SH-SY5Y (cell line): ENCODE data around the gene ADD1.

Experiments
- GATA2 ChIP-seq: IDR thresholded peaks from 2 replicates; pipeline ENCODE4 v1.6.1; 2011; ENCODE audit warnings: mild to moderate bottlenecking, low read depth, low read length
- GATA3 ChIP-seq: IDR thresholded peaks from 2 replicates; pipeline ENCODE4 v1.6.1; 2011; ENCODE audit warnings: low read depth, mild to moderate bottlenecking, low read length, moderate library complexity

The ADD1 gene

DNA sequence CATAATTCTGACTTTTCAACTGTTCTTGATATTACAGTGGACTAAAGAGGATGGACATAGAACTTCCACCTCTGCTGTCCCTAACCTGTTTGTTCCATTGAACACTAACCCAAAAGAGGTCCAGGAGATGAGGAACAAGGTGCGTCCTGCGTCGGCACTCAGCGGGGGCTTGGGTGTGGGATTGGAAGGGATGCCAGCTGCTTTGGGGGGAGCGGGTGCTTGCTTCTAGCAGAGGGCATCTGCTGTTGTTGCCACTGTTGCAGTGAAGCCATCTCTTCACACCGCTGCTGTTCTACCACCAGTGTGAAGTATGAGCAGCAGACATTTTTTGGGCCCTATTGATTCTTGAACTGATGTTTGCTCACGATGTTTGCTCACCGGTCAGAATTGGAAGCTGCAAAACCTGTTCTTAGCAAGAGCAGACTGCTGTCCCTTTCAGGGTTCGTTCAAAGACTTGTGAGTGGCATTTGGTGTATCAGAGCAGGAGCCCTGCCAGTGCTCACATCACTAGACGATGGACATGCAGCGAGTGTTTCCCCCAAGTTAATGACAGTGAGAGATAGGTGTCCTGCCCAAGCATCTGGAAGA lies 64.2 kb downstream of the ADD1 start:
- no peak for TF ChIP-seq GATA3
- no peak for TF ChIP-seq GATA2

GRCh38 chr4:2908686-2909085 lies 65.0 kb downstream of the ADD1 start:
- no peak for TF ChIP-seq GATA2
- no peak for TF ChIP-seq GATA3

DNA sequence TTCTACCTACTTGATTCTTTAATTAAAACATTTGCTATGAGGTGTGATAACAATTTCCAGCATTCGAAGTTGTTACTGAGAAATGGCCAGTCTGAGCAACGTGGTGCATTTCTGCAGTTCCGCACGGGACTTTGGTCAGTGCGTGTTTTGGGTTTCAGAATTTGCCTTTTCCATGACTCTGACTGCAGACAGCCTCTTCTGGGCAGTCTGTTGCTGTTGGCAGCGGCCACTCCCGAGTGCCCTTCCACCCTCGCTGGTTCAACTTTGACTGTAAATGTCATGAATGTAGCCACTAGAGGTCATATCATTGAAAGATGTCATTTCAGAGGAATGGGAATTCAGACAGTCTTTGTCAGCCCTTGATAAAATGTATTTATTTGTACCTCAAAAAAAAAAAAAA lies 65.9 kb downstream of the ADD1 start:
- TF ChIP-seq GATA3 (no peak), GATA2 (no peak)

GRCh38 chr4:2910409-2910808 lies 66.8 kb downstream of the ADD1 start:
- no peak for TF ChIP-seq GATA2
- no peak for TF ChIP-seq GATA3

- TF ChIP-seq GATA3 (no peak), GATA2 (no peak)
These were observed 68.2 kb downstream of the ADD1 start for GRCh38 chr4:2911868-2912267.

DNA sequence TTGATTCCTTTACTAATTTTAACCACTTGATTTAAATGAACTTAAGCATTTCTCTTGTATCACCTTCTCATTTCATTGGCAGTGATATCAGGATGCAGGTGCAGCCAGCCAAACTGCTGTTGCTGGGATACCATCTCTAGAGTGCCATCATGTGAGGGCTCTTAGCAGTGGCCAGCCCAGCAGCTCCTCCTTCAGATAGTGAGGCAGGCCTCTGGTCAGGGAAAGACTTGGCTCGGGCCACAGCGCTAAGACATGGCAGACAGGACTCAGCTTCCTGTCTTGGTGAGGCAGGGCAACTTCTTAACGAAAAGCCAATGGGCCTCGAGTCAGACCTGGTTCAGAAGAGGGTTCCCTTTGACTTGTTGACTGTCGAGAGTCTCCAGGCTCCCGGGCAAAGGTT lies 69.5 kb downstream of the ADD1 start:
- TF ChIP-seq GATA2 (no peak), GATA3 (no peak)

DNA sequence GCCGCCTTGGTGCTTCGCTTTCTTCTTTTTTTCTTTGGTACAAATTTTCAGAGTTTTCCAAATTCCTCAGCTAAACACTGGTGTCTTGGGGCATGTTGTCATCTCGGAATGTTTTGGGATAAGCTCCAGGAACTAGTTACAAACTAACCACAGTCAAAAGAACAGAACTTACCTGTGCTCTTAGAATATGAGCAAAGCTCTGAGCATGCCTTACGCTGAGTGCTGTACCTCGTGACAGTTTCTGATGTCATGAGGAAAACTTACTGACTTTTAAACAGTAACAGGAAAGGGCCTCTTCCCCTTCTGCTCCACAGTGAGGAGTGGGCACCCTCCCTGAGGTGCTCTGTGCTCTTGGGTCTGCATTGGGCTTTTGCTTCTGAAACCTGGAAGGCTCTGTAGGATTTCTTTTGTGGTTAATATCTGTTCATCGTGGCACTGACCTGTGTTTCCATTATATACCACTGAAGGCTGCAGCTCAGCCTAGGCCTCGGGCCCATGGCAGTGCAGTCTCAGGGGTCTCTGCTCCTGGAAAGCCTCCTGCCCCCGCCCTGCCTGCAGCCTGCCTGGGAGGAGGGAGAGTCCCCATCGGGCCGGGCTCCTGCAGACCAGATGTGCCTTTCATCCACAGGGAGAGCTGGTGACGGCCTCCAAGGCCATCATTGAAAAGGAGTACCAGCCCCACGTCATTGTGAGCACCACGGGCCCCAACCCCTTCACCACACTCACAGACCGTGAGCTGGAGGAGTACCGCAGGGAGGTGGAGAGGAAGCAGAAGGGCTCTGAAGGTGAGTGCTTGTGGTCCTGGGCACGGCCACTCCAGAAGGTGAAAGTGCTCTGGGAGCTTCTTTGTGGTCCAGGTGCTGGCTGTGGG lies 70.8 kb downstream of the ADD1 start:
- TF ChIP-seq GATA2: no peak
- TF ChIP-seq GATA3: no peak

- TF ChIP-seq GATA2: no peak
- no peak for TF ChIP-seq GATA3
These were observed 72.1 kb downstream of the ADD1 start for GRCh38 chr4:2915789-2916188.

GRCh38 chr4:2923141-2923551 lies 79.5 kb downstream of the ADD1 start:
- TF ChIP-seq GATA3: no peak
- no peak for TF ChIP-seq GATA2

- TF ChIP-seq GATA2 (no peak), GATA3 (no peak)
These were observed 80.1 kb downstream of the ADD1 start for GRCh38 chr4:2923668-2924173.

DNA sequence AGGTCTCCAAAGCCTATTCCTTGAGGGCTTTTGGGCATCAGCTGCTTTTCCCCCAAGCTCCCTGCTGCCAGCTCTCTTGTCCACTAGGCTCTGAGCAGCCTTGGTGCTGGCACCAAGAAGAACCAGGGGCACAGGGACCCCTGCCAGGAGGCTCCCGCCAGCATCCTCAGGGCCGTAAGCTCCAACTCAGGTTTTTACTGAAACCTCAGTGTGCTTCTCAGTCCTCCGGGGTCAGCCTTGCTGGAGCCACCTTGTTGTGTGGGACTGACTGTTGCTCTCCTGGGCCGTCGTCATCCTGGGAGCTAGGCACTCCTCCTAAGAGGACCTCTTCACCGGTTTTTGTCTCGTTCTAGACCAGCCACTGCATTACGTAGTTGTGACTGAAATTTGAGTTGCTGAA lies 80.6 kb downstream of the ADD1 start:
- TF ChIP-seq GATA2 (no peak), GATA3 (no peak)

GRCh38 chr4:2924765-2925301 lies 81.2 kb downstream of the ADD1 start:
- TF ChIP-seq GATA2 (no peak), GATA3 (no peak)

DNA sequence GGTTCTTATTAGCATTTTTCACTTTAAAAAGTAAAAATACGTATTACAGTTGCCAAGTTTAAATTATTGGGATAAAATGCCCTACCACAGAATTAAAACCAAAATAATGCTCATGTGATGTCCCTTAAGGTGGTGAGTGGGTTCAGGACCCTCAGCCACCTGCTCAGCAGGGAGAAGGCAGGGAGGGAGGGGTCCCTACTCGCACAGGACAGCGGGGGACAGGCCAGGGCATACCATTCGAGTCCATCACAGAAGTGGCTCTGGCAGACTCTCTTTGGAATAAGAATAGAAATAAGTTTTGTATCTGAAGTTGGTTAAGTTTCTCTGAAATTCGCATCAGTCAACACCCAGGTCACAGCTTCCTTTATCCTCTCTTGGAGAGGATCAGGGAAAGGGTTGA lies 81.9 kb downstream of the ADD1 start:
- TF ChIP-seq GATA2 (no peak), GATA3 (no peak)

GRCh38 chr4:2925931-2926860 lies 82.6 kb downstream of the ADD1 start:
- TF ChIP-seq GATA3: no peak
- TF ChIP-seq GATA2: no peak
